ENCODE results near the gene KDM4B. TPM values are rescaled to one million over a fixed set of nuclear protein-coding genes. Genes with fewer than 3 reads are reported as not detected.

Gene KDM4B
- total RNA-seq, 1 experiment from 2014 or later = 43.7 TPM

- no CpG with 5 or more reads among the region's 6 CpGs for WGBS (ENCODE audit: extremely low coverage, insufficient read length, low lambda C conversion rate)
- Histone ChIP-seq H3T11ph (ENCODE audit: low read length) (no peak overlapping the region), H3K79me1 (ENCODE audit: insufficient read depth, low read depth, low read length, poor library complexity, severe bottlenecking) (no peaks in the 10 kb centered on the region), H4K8ac (replicated peaks; ENCODE audit: insufficient read length, low read depth, low read length) (no peak overlapping the region), H3K9ac (ENCODE audit: extremely low read depth, insufficient read length, low read length) (no peak overlapping the region), H4K20me1 (ENCODE audit: control insufficient read depth, insufficient read depth, insufficient read length) (no peaks in the 10 kb centered on the region), H2BK5ac (ENCODE audit: insufficient read length, low read length) (no peak overlapping the region), H4K5ac (ENCODE audit: insufficient read length, low read depth, low read length) (no peak overlapping the region), H3K23me2 (ENCODE audit: insufficient read length, low read depth, low read length, poor library complexity, severe bottlenecking) (peaks cover 6% of the 10 kb centered on the region), H3K4me2 (ENCODE audit: insufficient read depth, insufficient read length, low read length) (no peak overlapping the region), H4K91ac (ENCODE audit: insufficient read length, low read depth, low read length) (no peak overlapping the region), H3K79me2 (ENCODE audit: insufficient read depth, low read length) (no peaks in the 10 kb centered on the region), H3K56ac (ENCODE audit: insufficient read length, low read depth, low read length) (no peak overlapping the region), H3K14ac (ENCODE audit: insufficient read depth, low read length) (no peak overlapping the region), H2BK20ac (ENCODE audit: low read depth, low read length, poor library complexity, severe bottlenecking) (no peak overlapping the region), H2AK5ac (ENCODE audit: insufficient read length, low read length) (no peak overlapping the region), H2BK12ac (ENCODE audit: insufficient read length, low read depth, low read length) (no peak overlapping the region), H2AFZ (ENCODE audit: low read length) (no peak overlapping the region), H3K27ac (ENCODE audit: insufficient read length, low read depth, low read length) (no peak overlapping the region), H2BK120ac (ENCODE audit: low read depth, low read length, poor library complexity, severe bottlenecking) (no peak overlapping the region), H3K18ac (ENCODE audit: insufficient read length, low read depth, low read length) (no peak overlapping the region), H3K27me3 (ENCODE audit: insufficient read depth, low read length) (no peaks in the 10 kb centered on the region), H3K4me1 (ENCODE audit: insufficient read depth, low read length) (no peaks in the 10 kb centered on the region), H3K4ac (ENCODE audit: low read depth, low read length) (no peak overlapping the region), H3K23ac (ENCODE audit: insufficient read length, low read depth, low read length) (no peak overlapping the region), H2BK15ac (ENCODE audit: low read depth, low read length) (no peak overlapping the region), H3K9me3 (ENCODE audit: control insufficient read depth, low read depth, low read length) (no peaks in the 10 kb centered on the region)
- H3K36me3 Mint-ChIP-seq (ENCODE audit: insufficient read depth in 1 of 3, low read depth in 3 of 3) = peaks cover 13 to 46% (median 27%) of the 10 kb centered on the region in 3 experiments
- peaks cover 0 to 4% of the 10 kb centered on the region in 2 experiments; a peak in 2 of 5 replicates for H3K9me3 Mint-ChIP-seq
- H3K4me3 Mint-ChIP-seq = no peak overlapping the region
- peaks cover 16 to 19% of the 10 kb centered on the region in 2 experiments for H3K4me1 Mint-ChIP-seq
- TF ChIP-seq CTCF (conservative IDR thresholded peaks at IDR 0.05) = no peak
- no peak for DNase-seq
- no peak overlapping the region for H3K27ac Mint-ChIP-seq
- peaks cover 4% of the 10 kb centered on the region for H3K27me3 Mint-ChIP-seq (ENCODE audit: low read depth)
Measured at GRCh38 chr19:4965061-4965460, 3.9 kb upstream of the KDM4B start.
